ENCODE data around the gene PPP3CA.

DNA sequence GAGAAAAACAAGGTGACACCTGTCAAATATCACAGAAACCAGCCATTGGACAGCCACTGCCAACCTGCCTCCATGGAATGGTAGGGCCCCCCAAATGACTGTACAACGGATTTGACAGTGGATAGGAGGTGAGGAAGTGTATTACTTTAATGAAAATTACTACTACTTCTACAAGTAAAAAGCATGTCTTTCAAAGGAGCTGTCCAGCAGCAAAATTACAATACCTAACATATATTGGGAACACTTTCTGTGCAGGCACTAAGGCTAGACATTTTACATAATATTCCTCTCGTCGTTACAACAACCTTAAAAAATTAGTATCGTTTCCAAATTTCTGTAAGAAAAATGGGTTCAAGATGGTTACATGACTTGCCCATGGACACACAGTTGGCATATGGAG is 14.9 kb downstream of the PPP3CA start:
- no peak for TF ChIP-seq EZH2phosphoT487 (IDR thresholded peaks at IDR 0.05; ENCODE audit: borderline replicate concordance, low read length)
- no peak for TF ChIP-seq EZH2 (IDR thresholded peaks at IDR 0.05; ENCODE audit: low read length, unreplicated experiment)
